Liver (tissue), 9 donors: ENCODE data around the gene TMEM120B. TPM values are rescaled to one million over a fixed set of nuclear protein-coding genes. Genes with fewer than 3 reads are reported as not detected.

Source experiments
- DNase-seq: peaks from one replicate; pipeline ENCODE4 v3.0.0-alpha.2; 2017; ENCODE audit warnings: low spot score
- H3K27ac ChIP-seq, 2 donors: one replicate each; pipeline ENCODE4 v1.7.0; 2013; ENCODE audit warnings: inconsistent platforms in 2 of 2, low read length in 2 of 2, control low read depth in 1 of 2, low read depth in 1 of 2, mild to moderate bottlenecking in 1 of 2
- H3K27me3 ChIP-seq, 4 donors: one replicate each; pipeline versions ENCODE4 v1.6.1 to v1.7.0; 2013; ENCODE audit warnings: low read length in 3 of 4, inconsistent platforms in 1 of 4, mild to moderate bottlenecking in 1 of 4, moderate library complexity in 1 of 4; ENCODE audit not compliant: control insufficient read depth in 4 of 4, insufficient read depth in 4 of 4
- H3K36me3 ChIP-seq, 4 donors: one replicate each; pipeline versions ENCODE4 v1.6.1 to v1.7.0; 2013; ENCODE audit warnings: low read length in 3 of 4, mild to moderate bottlenecking in 3 of 4, low read depth in 1 of 4, moderate library complexity in 1 of 4; ENCODE audit not compliant: control insufficient read depth in 4 of 4, insufficient read depth in 3 of 4
- H3K4me1 ChIP-seq, 4 donors: one replicate each; pipeline versions ENCODE4 v1.6.1 to v1.7.0; 2013; ENCODE audit warnings: low read length in 3 of 4, mild to moderate bottlenecking in 3 of 4, moderate library complexity in 1 of 4; ENCODE audit not compliant: control insufficient read depth in 4 of 4, insufficient read depth in 4 of 4
- H3K4me3 ChIP-seq, 3 donors: one replicate each; pipeline versions ENCODE4 v1.6.1 to v1.7.0; 2013; ENCODE audit warnings: low read length in 3 of 3, control low read depth in 1 of 3, low read depth in 1 of 3, mild to moderate bottlenecking in 1 of 3
- H3K9ac ChIP-seq, 2 donors: one replicate each; pipeline ENCODE4 v1.7.0; 2013; ENCODE audit warnings: low read length in 2 of 2, mild to moderate bottlenecking in 2 of 2, moderate library complexity in 2 of 2, control low read depth in 1 of 2, low read depth in 1 of 2
- H3K9me3 ChIP-seq, 4 donors: one replicate each; pipeline versions ENCODE4 v1.6.1 to v1.7.0; 2013; ENCODE audit warnings: low read length in 3 of 4; ENCODE audit not compliant: control insufficient read depth in 4 of 4
- EGR1 ChIP-seq, 2 donors: IDR thresholded peaks; 2 replicates each; pipeline ENCODE4 v1.6.1; 2016 to 2018; ENCODE audit warnings: antibody characterized with exemption in 2 of 2, low read depth in 2 of 2
- HNF4G ChIP-seq: IDR thresholded peaks from 2 replicates; pipeline ENCODE4 v1.6.1; 2016; ENCODE audit warnings: antibody characterized with exemption
- JUND ChIP-seq, 2 donors: IDR thresholded peaks; 2 replicates each; pipeline ENCODE4 v1.6.1; 2016; ENCODE audit warnings: antibody characterized with exemption in 2 of 2
- RAD21 ChIP-seq, 2 donors: IDR thresholded peaks; 2 replicates each; pipeline ENCODE4 v1.6.1; 2016; ENCODE audit warnings: antibody characterized with exemption in 2 of 2, mild to moderate bottlenecking in 2 of 2
- RXRA ChIP-seq, 2 donors: IDR thresholded peaks; 2 replicates each; pipeline ENCODE4 v1.6.1; 2017 to 2018; ENCODE audit warnings: antibody characterized with exemption in 2 of 2, mild to moderate bottlenecking in 1 of 2
- ZBTB33 ChIP-seq: IDR thresholded peaks from 2 replicates; pipeline ENCODE4 v1.6.1; 2016; ENCODE audit warnings: antibody characterized with exemption
- WGBS: extraction: QIAGEN DNeasy Blood & Tissue Kit; methylation state at CpG from one replicate; pipeline ENCODE4 v1.1.7; 2013; 5-methylcytosine and 5-hydroxymethylcytosine counted together
- polyA plus RNA-seq, 2 donors: library from polyadenylated mRNA; stranded (reverse) in 1 of 2; unstranded in 1 of 2; fragments of 200-250 nt in 1 of 2; fragments of >200 nt in 1 of 2; fragmentation: Nextera tagmentation in 1 of 2; extraction: Ambion mirVana in 1 of 2; gene quantifications; one replicate each; pipeline versions ENCODE4 v1.2.1 to v1.2.3, GENCODE V29; 2013 to 2015
- total RNA-seq, 2 donors: library from RNA; depleted of rRNA; stranded (reverse); fragments of >200 nt; gene quantifications; one replicate each; pipeline ENCODE4 v1.2.3, GENCODE V29; 2014
- TF ChIP-seq, protein P1 (sequence below): fragments of 150-350 bp; IDR thresholded peaks from 2 replicates; pipeline ENCODE4 v1.5.1; 2017; ENCODE audit warnings: improper control_type of control experiment, low read depth, low read length; ENCODE audit not compliant: missing input control
- TF ChIP-seq, protein P2 (sequence below): IDR thresholded peaks from 2 replicates; pipeline ENCODE4 v1.6.1; 2016; ENCODE audit warnings: antibody characterized with exemption, mild to moderate bottlenecking
- donor health status: healthy.
- donor health status: healthy.
- donor health status: healthy.
- donor health status: healthy.
- donor health status: healthy.

The TMEM120B gene
- total and polyA plus RNA-seq, 4 donors, result 1.6 to 9.2 (median 3.4) TPM

GRCh38 chr12:121817648-121818043 lies 105.1 kb downstream of the TMEM120B start:
- WGBS, result 96% methylated on average over 18 of the region's 18 CpGs
- no peak overlapping the region for H3K4me3 ChIP-seq
- H3K9ac ChIP-seq, result no peak overlapping the region
- H3K36me3 ChIP-seq, result peaks cover 28 to 68% (median 51%) of the 10 kb centered on the region in 4 donors
- H3K27me3 ChIP-seq, result no peaks in the 10 kb centered on the region
- peaks cover 2 to 13% (median 11%) of the 10 kb centered on the region in 4 donors for H3K4me1 ChIP-seq
- H3K9me3 ChIP-seq, result no peaks in the 10 kb centered on the region
- DNase-seq, result no peak
- no peak overlapping the region for H3K27ac ChIP-seq
- no peak for TF ChIP-seq EGR1 (IDR thresholded peaks at IDR 0.05; ENCODE audit: low read depth in 2 of 2)
- no peak for TF ChIP-seq JUND (IDR thresholded peaks at IDR 0.05)

GRCh38 chr12:121819212-121819949 lies 106.8 kb downstream of the TMEM120B start:
- no peaks in the 10 kb centered on the region for H3K27me3 ChIP-seq
- no peak for DNase-seq
- WGBS, result 93% methylated on average over 22 of the region's 22 CpGs
- no peak overlapping the region for H3K9ac ChIP-seq
- TF ChIP-seq ZBTB33, result no peak
- TF ChIP-seq RXRA (IDR thresholded peaks at IDR 0.05), result no peak
- no peak for TF ChIP-seq JUND (IDR thresholded peaks at IDR 0.05)
- TF ChIP-seq RAD21 (IDR thresholded peaks at IDR 0.05), result no peak
- TF ChIP-seq, protein P1, sequence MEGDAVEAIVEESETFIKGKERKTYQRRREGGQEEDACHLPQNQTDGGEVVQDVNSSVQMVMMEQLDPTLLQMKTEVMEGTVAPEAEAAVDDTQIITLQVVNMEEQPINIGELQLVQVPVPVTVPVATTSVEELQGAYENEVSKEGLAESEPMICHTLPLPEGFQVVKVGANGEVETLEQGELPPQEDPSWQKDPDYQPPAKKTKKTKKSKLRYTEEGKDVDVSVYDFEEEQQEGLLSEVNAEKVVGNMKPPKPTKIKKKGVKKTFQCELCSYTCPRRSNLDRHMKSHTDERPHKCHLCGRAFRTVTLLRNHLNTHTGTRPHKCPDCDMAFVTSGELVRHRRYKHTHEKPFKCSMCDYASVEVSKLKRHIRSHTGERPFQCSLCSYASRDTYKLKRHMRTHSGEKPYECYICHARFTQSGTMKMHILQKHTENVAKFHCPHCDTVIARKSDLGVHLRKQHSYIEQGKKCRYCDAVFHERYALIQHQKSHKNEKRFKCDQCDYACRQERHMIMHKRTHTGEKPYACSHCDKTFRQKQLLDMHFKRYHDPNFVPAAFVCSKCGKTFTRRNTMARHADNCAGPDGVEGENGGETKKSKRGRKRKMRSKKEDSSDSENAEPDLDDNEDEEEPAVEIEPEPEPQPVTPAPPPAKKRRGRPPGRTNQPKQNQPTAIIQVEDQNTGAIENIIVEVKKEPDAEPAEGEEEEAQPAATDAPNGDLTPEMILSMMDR, result no peak
- TF ChIP-seq, protein P2, sequence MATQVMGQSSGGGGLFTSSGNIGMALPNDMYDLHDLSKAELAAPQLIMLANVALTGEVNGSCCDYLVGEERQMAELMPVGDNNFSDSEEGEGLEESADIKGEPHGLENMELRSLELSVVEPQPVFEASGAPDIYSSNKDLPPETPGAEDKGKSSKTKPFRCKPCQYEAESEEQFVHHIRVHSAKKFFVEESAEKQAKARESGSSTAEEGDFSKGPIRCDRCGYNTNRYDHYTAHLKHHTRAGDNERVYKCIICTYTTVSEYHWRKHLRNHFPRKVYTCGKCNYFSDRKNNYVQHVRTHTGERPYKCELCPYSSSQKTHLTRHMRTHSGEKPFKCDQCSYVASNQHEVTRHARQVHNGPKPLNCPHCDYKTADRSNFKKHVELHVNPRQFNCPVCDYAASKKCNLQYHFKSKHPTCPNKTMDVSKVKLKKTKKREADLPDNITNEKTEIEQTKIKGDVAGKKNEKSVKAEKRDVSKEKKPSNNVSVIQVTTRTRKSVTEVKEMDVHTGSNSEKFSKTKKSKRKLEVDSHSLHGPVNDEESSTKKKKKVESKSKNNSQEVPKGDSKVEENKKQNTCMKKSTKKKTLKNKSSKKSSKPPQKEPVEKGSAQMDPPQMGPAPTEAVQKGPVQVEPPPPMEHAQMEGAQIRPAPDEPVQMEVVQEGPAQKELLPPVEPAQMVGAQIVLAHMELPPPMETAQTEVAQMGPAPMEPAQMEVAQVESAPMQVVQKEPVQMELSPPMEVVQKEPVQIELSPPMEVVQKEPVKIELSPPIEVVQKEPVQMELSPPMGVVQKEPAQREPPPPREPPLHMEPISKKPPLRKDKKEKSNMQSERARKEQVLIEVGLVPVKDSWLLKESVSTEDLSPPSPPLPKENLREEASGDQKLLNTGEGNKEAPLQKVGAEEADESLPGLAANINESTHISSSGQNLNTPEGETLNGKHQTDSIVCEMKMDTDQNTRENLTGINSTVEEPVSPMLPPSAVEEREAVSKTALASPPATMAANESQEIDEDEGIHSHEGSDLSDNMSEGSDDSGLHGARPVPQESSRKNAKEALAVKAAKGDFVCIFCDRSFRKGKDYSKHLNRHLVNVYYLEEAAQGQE, result no peak
- no peak for TF ChIP-seq HNF4G
- H3K4me1 ChIP-seq, result no peaks in the 10 kb centered on the region
- H3K4me3 ChIP-seq, result no peak overlapping the region
- H3K9me3 ChIP-seq, result no peaks in the 10 kb centered on the region
- peaks cover 35 to 76% (median 54%) of the 10 kb centered on the region in 4 donors for H3K36me3 ChIP-seq
- no peak overlapping the region for H3K27ac ChIP-seq

- no peaks in the 10 kb centered on the region for H3K4me1 ChIP-seq
- no peak overlapping the region for H3K9ac ChIP-seq
- 90% methylated on average over 7 of the region's 7 CpGs for WGBS
- DNase-seq, result no peak
- H3K27ac ChIP-seq, result no peak overlapping the region
- no peak for TF ChIP-seq RAD21 (IDR thresholded peaks at IDR 0.05)
- no peak overlapping the region for H3K4me3 ChIP-seq
- H3K27me3 ChIP-seq, result no peaks in the 10 kb centered on the region
- peaks cover 33 to 74% (median 53%) of the 10 kb centered on the region in 4 donors for H3K36me3 ChIP-seq
- no peaks in the 10 kb centered on the region for H3K9me3 ChIP-seq
Measured at GRCh38 chr12:121820056-121820455, 107.5 kb downstream of the TMEM120B start.
